Type B pancreatic cell (in vitro differentiated cells): ENCODE measurements around the gene PLXDC1. TPM values are rescaled to one million over a fixed set of nuclear protein-coding genes. Genes with fewer than 3 reads are reported as not detected.

Experiments used
- DNase-seq: peaks from one replicate; pipeline ENCODE4 v3.0.0; 2021; ENCODE audit warnings: mixed read lengths; ENCODE audit not compliant: unreplicated experiment; ENCODE audit errors: extremely low spot score
- H3K27ac Mint-ChIP-seq: 2 replicates; pipeline ENCODE4 v1.8.0; 2021; ENCODE audit warnings: mild to moderate bottlenecking, mixed read lengths
- H3K27me3 Mint-ChIP-seq: 2 replicates; pipeline ENCODE4 v1.8.0; 2021; ENCODE audit warnings: mixed read lengths
- H3K36me3 Mint-ChIP-seq: 2 replicates; pipeline ENCODE4 v1.8.0; 2021; ENCODE audit warnings: mixed read lengths
- H3K4me1 Mint-ChIP-seq: one replicate; pipeline ENCODE4 v1.8.0; 2021; ENCODE audit warnings: mixed read lengths; ENCODE audit not compliant: unreplicated experiment
- H3K4me3 Mint-ChIP-seq: 2 replicates; pipeline ENCODE4 v1.8.0; 2021; ENCODE audit warnings: mild to moderate bottlenecking, mixed read lengths
- H3K9me3 Mint-ChIP-seq: 2 replicates; pipeline ENCODE4 v1.8.0; 2021; ENCODE audit warnings: mixed read lengths
- CTCF ChIP-seq: fragments of 200-600 bp; sonication (generic); conservative IDR thresholded peaks from 2 replicates; pipeline ENCODE4 v1.5.0; 2021; ENCODE audit warnings: antibody characterized with exemption, mild to moderate bottlenecking
- total RNA-seq: library from RNA; stranded (reverse); gene quantifications from 2 replicates; pipeline ENCODE4 v1.2.1, GENCODE V29; 2021; ENCODE audit warnings: low replicate concordance

Gene PLXDC1
- total RNA-seq, 1 donor from 2014 or later, result 5.0 TPM

GRCh38 chr17:39099663-39100286 is 51.7 kb downstream of the PLXDC1 start:
- Mint-ChIP-seq H3K4me3 (no peak overlapping the region), H3K4me1 (peaks cover 28% of the 10 kb centered on the region), H3K27me3 (peaks cover 9% of the 10 kb centered on the region), H3K36me3 (no peaks in the 10 kb centered on the region), H3K9me3 (no peaks in the 10 kb centered on the region), H3K27ac (no peak overlapping the region)
- DNase-seq, result no peak
- no peak for TF ChIP-seq CTCF

GRCh38 chr17:39098588-39098987 is 52.8 kb downstream of the PLXDC1 start:
- TF ChIP-seq CTCF, result no peak
- no peak overlapping the region for H3K4me3 Mint-ChIP-seq
- no peak for DNase-seq
- H3K9me3 Mint-ChIP-seq, result no peaks in the 10 kb centered on the region
- peaks cover 30% of the 10 kb centered on the region for H3K4me1 Mint-ChIP-seq
- no peak overlapping the region for H3K27ac Mint-ChIP-seq
- H3K27me3 Mint-ChIP-seq, result peaks cover 9% of the 10 kb centered on the region
- H3K36me3 Mint-ChIP-seq, result no peaks in the 10 kb centered on the region

GRCh38 chr17:39097537-39097936 is 53.9 kb downstream of the PLXDC1 start:
- no peak for TF ChIP-seq CTCF
- H3K27me3 Mint-ChIP-seq, result peaks cover 9% of the 10 kb centered on the region
- no peak overlapping the region for H3K27ac Mint-ChIP-seq
- no peak overlapping the region for H3K4me3 Mint-ChIP-seq
- H3K4me1 Mint-ChIP-seq, result peaks cover 30% of the 10 kb centered on the region
- H3K36me3 Mint-ChIP-seq, result no peaks in the 10 kb centered on the region
- DNase-seq, result no peak
- H3K9me3 Mint-ChIP-seq, result no peaks in the 10 kb centered on the region

- no peak overlapping the region for H3K27ac Mint-ChIP-seq
- no peak overlapping the region for H3K4me3 Mint-ChIP-seq
- no peak for DNase-seq
- H3K4me1 Mint-ChIP-seq, result peaks cover 30% of the 10 kb centered on the region
- peaks cover 9% of the 10 kb centered on the region for H3K27me3 Mint-ChIP-seq
- H3K36me3 Mint-ChIP-seq, result no peaks in the 10 kb centered on the region
- no peaks in the 10 kb centered on the region for H3K9me3 Mint-ChIP-seq
- no peak for TF ChIP-seq CTCF
These were observed 54.3 kb downstream of the PLXDC1 start for GRCh38 chr17:39097150-39097519.

- Mint-ChIP-seq H3K4me1 (peaks cover 30% of the 10 kb centered on the region), H3K27me3 (peaks cover 9% of the 10 kb centered on the region), H3K36me3 (no peaks in the 10 kb centered on the region), H3K4me3 (no peak overlapping the region), H3K27ac (no peak overlapping the region), H3K9me3 (no peaks in the 10 kb centered on the region)
- TF ChIP-seq CTCF, result no peak
- no peak for DNase-seq
These were observed 54.8 kb downstream of the PLXDC1 start for GRCh38 chr17:39096508-39097149.
